NCI-H1694 (cell line): ENCODE data around the gene TPCN1.

ENCODE experiments used
- DNase-seq: peaks from one replicate; lab custom pipeline; 2025; lab: John Stamatoyannopoulos, UW

Gene TPCN1

DNA sequence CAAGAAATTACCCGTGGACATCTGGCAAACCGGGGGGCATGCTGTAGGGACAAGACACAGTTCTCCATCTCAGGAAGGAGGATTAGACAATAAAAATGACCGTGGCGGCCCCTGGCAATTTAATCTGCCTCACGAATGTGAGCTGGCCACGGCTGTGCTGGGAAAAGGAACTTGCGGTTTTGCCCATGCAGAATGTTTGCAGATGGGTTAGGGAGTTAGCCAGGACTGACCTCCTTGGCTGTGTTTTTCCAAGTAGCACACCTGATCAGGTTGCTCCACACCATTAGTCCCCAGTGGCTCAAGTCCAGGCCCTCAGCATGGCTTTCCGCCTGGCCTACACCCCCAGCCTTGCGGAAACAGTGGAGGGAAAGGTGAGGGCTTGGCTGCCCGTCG is 20.8 kb downstream of the TPCN1 start:
- DNase-seq = no peak

DNA sequence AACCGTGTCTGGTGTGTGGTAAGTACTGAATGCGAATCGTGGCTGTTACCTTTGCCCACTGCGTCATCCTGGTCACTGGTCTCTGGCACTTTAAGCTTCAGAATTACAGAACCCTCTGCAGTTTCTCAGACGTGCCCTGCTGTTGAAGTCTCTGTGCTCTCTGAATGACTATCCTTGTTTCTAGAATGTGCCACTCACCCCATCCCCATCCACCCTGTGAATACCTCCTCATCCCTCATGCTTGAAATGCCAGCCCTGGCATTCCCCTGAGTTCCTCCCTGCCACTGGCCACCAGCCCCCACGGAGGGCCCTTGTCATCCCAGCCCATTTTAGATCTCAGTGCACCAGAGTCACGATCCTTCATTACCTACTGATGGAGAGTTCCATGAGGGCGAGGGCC is 21.3 kb downstream of the TPCN1 start:
- DNase-seq = no peak

DNA sequence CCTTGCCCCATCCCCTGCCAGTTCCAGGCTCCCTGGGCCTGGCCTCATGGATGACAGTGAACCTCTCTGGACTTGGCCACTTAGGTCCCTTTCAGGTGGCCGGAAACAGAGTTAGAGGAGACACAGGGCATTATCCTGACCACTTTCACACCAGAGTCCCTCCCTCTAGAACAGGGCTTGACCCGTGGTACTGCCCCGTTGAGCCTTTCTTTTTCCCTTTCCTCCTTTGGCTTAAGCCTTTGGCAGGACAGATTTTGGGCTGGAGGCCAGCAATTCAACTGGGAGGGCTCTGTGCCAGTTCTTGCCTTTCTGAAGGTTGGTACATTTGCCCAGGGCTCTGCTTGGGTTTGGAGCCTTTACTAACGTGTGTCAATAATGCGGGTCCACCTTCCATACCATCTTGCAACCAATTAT is 22.8 kb downstream of the TPCN1 start:
- peak; percentile 66 for DNase-seq

DNA sequence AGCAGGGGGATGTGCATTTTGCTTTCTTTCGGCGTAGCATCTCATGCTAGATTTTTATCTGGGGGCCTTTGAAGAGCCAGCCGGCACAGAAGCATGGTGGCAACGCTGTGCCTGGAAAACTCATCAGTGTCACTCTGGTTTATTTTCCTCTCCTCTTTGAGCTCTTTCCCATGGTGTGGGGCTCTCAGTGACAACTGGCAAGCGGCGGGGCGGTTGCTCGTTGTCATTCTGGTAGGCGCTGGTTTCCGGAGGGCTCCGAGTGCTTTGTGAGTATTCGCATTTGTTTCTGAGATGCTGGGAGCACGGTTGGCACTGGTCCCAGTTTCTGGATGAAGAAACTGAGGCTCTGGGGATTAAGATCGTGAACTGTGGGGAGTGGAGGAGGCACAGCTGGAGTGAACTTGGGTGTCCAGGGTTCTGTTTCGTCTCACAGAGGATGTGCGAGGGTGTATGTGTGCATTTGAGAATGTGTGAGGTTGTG is 23.3 kb downstream of the TPCN1 start:
- DNase-seq = no peak

DNA sequence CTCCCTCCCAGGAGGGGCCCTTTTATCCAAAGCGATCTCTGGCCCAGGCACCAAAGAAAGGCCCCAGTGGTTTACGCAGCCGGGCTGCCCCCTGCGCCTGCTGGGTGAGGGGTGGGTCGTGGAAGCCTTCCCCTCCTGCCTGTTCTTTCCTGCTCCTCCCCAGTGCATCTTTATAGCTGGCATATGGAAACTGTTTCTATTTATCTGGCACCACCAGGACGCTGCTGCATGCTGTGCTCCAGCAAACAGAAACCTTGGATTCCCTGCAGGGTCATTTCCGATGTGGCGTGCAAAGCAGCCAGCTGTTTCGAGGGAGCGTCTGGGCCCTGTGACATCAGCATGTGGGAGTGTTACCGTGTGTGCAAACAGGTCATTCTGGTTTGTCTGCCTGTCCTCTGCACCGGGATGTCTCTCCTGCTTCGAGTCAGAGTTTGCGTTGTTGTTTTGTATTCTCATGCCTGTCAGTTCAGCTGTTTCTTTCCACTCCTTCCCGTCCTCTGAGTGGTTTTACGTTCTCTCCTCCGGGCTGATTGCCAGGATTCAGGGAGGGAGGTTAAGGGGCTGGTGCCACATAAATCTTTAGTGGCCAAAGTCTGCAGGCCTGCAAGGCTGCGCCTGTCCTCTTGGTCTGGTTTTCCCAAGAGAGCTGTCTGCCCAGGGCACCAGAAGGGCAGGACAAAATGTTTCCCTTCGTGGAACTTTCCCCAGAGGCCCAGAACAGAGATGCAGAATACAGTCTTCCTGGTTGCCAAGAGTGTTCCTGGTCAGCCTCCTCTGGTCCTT is 24.6 kb downstream of the TPCN1 start:
- peak; percentile 83 for DNase-seq

DNA sequence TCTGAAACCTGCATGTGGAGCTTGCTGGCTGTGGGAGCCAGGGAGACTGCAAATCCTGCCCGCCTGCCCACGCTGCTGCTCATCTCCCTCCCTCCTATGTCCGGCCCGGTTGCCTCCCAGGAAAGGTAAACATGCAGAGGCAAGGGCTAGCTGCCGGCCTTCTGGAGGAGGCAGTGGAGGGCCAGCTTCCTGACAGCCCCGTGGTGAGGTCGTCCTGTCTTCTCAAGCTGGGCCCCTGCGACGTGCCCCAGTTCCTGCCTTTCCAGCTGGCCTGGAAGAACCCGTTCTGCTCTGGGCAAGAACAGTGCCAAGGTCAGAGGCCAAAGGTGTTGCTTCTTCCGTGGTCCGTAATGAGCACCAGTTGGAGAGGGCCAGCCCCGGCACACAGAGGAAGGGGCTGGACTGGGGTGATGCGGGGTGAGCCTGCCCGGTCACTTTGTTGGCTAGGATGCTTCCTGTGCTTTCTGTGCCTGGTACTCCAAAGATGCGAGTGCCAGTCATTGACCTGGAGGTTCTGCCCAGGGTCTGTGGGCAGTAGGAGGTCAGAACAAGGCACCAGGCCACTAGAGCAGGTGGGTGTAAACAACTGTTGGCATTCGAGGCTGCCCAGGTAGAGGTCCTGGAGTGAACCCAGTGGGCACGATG is 25.3 kb downstream of the TPCN1 start:
- DNase-seq = no peak

DNA sequence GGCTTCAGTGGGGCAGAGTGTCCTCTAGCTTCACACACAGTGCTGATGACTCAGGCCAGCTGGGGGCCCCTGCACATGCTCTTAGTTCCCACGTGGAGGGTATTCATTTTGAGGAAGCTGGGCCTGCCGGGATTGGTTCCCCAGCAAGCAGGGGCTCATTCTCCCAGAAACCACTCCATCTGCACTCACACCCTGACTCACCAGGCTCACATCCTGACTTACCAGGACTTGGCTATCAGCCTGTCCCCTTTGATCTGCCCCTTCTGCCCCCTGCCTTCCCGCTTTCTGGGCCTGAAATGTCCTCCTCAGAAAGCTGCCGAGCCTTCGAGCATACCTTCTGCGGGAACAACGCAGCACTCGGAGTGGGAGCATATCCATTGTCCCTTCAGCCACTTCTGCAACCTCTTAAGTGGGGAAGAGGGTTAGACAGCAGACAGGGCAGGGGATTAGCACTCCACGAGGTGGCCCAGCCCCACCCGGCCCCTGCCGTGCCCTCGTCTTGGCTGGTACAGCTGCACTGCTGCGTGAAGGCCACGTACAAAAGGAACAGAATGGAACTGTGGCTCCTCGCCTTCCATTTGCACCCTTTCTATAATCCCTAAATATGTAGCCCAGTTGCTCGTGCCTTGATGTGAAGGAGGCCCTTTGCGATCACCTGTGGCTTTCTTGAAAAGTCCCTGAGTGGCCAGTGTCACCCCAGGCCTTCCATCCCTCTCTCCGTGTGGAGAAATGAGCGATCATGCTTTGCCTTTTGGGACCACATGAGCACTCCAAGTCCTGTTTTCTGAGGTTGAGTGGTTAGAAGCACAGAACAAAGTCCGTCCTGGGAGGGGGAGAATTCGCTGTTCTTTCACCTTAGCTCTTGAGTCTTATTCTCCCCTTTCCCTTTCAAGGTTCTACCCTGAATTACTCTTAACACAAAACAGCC is 26.1 kb downstream of the TPCN1 start:
- DNase-seq = no peak

DNA sequence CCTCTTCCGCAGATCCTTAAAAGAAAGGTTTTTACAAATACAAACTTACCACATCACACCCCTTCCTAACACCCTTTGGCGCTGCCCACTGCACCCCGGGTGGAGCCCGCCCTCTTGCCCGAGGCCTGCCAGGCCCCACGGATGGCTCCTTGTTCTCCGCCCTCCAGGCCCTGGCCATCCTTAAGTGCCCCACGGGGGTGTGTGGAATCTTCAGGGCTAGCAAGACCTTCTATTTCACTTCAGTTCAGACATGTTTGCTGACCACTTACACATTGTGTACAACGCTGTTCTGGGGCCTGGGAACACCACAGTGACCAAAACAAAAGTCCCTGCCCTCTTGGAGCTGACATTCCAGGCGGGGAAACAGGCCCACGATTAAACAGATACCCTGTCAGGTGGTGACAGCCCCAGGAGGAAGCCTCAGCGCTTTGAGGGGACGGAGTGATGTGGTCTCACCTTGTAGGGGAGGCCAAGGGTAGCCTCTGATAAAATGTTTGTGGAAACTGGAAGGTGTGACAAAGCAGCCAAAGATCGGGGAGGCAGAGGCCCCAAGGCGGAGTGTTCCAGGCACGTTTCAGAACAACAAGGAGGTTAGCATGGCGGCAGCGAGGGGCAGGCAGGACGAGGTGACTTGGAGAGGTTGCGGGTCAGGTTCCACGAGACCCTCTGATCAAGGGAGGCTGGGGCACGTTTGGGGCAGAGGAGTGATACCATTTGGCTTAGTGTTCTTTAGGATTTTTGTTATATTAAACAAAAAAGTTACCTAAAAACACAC is 27.0 kb downstream of the TPCN1 start:
- no peak for DNase-seq

DNA sequence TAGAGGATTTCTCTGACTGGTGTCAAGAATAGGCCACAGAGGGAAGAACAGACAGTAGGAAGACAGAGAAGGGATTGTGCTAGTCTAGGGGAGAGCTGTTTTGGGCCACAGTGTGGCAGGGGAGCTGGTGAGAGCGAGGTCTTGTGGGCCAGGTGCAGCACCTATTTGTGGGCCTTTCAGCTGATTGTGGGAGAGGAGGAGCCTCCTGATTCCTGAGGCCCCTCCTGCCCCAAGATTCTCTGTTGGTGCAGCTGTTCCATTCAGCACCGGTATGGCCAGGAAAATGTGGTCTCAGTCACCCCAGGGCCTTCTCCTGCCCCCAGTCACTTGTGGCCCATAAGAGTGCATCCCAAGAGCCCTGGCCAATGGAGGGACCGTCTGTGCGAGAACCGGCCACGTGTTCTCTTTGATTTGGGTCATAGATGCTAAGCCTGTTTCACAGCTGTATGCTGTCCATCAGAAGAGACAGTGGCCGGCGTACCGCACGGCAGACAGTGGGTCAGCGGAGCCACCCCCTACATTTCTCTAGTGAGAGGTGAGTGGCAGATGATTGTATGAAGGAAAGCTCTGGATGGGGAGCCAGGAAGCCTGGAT is 27.7 kb downstream of the TPCN1 start:
- no peak for DNase-seq

DNA sequence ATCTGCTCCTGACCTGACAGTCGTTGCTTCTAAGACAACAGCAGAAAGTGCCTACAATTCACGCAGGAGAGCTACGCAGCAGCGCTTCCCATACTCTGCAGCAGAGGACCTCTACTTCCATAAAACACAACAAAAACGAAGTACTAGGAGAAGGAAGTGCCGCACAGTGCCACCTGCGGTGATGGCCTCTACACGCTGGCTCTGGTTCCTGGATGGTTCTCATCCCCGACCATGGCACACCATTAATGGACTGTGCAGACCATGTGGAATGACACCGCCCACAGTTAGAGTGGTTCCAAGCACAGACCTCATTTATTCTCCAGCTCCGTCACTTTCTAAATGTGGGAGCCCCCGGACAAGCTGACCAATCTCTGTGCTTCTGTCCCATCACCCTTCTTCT is 28.3 kb downstream of the TPCN1 start:
- DNase-seq = no peak

DNA sequence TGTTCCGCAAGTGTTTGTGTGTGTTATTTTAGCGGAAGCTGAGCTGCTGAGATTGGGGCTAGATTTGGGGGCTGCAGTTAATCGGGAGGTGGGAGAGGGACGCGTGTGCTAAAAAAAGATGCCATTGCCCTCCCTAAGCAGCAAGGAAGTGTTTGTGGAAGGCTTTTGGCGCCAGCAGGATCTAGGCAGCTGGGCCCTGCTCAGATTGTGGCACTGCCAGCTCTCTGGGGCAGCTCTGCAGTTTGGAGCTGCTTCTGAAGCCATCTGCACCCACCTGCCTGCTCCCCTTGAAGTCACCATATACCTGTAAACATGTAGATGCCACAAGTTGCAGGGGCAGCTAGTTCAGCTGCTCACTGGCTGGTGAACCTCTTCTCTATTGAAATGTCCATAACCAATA is 28.8 kb downstream of the TPCN1 start:
- no peak for DNase-seq

DNA sequence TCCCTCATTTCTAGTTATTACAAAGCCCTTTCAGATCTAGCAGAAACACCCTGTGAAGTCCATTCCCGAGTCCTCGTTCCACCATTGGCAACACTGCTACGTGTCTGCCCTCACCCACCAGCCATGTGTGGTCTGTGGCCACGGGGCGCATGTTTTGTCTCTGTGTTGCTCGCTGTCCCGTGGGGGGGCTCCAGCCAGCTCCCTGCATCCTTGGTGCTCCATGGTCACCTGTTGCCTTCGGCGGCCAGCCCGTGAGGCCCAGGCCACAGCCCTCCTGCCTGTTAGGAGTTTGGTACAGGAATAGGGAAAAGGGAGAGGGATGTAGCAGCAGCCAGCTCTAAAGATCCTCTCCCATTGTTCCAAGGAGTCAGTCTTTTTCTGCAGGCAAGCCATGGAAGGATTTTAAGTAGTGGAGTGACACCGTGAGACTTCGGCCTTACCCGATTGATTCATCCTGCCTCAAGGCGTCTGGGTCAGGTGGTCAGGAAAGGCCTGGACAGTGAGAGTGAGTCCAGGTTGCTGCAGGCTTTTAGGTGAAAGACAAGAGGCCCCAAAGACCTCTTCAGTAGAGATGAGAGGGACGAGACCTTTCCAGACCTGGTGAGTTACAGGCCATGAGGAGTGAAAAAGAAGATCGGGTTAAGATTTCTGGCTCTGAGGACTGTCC is 30.3 kb downstream of the TPCN1 start:
- no peak for DNase-seq

DNA sequence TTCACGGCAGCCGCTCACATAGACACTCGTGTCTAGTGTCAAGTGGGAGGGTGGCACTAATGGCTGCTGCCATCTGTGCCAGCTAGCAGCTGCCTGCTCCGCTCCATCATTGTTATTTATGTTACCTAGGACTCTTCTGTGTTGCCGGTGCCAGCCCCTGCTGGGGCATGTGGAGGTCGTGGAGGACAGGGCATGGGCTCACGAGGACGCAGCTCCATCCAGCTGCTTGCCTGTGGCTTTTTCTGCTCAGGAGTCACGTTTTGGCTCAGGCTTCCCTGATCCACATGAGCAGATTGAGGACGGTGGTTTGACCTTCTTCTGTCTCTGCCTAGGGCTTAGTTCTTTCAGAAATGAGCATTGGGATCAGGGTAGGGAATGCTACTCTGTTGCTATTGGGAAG is 31.2 kb downstream of the TPCN1 start:
- DNase-seq = peak; percentile 35

DNA sequence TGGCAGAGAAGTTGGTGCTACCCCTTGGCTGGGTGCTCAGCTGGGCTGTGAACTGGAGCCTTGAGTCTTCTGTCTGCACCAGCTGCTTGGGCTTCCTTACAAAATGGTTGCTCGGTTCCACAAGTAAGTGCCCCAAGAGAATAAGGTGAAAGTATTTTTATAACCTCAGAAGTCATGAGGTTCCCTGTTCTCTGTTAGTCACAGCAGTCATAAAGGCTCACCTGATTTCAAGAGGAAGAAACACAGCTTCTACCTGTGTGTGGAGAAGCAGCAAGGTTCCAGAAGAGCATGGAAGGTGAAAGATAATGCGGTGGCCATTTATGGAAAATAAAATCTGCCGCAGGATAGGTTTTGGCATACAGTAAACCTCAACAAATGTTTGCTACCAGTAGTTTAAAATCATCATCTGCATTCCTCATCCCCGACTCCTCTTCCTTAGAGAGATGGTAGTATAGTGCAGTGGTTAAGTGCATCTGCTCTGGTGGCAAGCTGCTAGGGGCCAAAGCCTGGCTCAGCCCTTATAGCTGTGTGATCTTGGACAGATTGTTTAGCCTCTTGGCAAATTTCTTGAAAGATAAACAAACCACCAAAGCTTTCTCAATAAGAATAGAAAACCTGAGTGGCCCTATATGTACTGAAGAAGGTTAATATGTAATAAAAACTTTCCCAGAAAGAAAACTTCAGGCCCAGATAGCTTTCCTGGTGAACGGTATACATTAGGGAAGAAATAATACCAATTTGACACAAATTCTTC is 32.4 kb downstream of the TPCN1 start:
- DNase-seq = no peak

DNA sequence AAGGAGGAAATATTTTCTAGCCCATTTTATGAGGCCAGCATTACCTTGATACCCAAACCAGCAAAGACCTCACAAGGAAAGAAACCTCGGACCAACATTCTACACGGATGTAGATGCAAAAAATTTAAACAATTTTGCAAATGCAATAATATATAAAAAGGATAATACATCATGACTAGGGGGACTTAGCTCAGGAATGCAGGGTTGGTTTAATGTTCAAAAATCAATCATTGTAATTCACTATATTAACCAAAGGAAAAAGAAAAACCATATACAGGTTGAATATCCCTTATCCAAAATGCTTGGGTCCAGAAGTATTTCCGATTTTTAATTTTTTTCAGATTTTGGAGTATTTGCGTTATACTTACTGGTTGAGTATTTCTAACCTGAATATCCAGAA is 33.0 kb downstream of the TPCN1 start:
- no peak for DNase-seq

DNA sequence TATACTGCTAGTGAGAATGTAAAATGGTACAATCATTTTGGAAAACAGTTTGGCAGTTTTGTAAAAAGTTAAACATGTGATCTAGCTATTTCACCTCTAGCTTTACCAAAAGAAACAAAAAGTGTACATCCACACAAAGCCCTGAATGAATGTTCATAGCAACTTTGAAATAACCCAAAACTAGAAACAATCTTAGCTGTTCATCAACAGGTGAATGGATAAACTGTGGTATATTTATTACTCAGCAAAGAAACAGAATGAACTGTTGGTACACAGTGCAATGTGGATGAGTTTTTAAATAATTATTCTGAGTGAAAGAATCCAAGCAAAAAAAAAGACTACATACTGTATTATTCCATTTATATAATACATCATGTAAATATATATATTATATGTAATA is 36.3 kb downstream of the TPCN1 start:
- no peak for DNase-seq

DNA sequence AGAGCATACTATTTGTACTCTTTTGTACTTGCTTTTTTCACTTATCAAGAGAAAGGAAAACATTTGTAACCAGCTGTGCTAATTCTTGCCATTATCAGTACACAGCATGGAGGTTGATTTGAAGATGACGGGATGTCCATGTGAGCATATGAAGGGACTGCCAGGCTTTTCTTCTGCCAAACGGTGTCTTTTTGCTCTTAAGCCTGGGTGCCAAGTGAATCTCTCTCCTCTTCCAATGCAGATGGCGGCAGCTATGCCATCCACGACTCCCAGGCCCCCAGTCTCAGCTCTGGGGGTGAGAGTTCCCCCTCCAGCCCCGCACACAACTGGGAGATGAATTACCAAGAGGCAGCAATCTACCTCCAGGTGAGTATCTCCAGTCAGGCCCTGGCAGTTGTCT is 38.9 kb downstream of the TPCN1 start:
- no peak for DNase-seq

DNA sequence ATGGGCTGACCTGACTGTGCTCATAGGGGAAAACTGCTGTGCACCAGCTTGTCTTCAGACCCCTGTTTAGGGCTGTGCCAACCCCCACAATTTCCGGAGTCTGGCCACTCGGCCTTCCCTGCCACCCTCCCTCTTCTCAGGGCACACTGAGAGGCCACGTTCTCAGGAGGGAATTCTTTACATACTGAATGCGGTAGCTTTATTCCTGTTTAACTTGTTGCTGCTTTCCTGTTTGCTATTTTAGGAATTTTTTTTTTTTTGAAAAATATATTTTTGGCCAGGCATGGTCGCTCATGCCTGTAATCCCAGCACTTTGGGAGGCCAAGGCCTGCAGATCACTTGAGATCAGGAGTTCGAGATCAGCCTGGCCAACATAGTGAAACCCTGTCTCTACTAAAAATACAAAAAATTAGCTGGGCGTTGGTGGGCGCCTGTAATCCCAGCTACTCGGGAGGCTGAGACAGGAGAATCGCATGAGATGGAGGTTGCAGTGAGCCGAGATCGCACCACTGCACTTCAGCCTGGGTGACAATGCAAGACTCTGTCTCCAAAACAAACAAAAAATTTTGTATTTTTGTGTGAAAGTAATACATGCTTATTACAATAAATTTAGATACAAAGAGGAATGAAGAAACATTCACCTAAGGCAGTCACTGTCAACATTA is 39.5 kb downstream of the TPCN1 start:
- no peak for DNase-seq

DNA sequence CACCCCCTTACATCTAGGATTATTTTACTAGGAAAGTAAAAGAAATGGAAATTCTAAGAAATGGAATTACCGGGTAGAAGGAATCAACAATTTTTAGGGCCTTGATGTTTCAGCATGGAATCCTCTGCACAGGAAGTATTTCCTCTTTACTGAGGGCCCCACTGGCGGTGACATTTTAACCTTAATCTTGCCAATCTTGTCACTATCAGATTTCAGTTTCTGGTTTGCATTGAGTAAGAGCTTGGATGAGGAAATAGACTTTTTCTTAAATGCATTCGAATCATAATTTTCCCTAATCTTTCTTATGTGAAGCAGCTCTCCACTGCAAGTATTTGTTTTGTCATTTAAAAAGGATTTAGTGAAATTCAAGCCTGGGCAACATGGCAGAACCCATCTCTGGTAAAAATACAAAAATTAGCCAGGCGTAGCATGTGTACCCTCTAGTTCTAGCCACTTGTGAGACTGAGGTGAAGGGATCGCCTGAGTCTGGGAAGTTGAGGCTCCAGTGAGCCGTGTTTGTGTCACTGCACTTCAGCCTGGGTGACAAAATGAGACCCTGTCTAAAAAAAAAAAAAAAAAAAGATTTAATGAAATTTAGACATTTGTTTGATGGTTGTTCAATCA is 40.7 kb downstream of the TPCN1 start:
- no peak for DNase-seq
